GM12892 (cell line): Measurements from ENCODE around the gene UGT1A6.

Source experiments
- POLR2A ChIP-seq: IDR thresholded peaks from 2 replicates; pipeline ENCODE4 v1.6.1; 2011; ENCODE audit warnings: low read depth, low read length, control low read depth
- POLR2AphosphoS5 ChIP-seq: IDR thresholded peaks from 2 replicates; pipeline ENCODE4 v1.6.1; 2011; ENCODE audit warnings: low read depth, low read length, control low read depth
- TAF1 ChIP-seq: IDR thresholded peaks from 2 replicates; pipeline ENCODE4 v1.6.1; 2011; ENCODE audit warnings: low read depth, mild to moderate bottlenecking, control low read depth, low read length, borderline replicate concordance

- TF ChIP-seq TAF1 = no peak
- TF ChIP-seq POLR2A = no peak
- no peak for TF ChIP-seq POLR2AphosphoS5
These were observed 109.6 kb downstream of the UGT1A6 start for GRCh38 chr2:233802132-233802815.
